ENCODE measurements around the gene PANK4.
A peak's percentile ranks its signal among the peaks of the same experiment; 100 is the strongest.
"Not testable (repeated sequence)": the region's sequence is repeated elsewhere in the genome, so short reads cannot be mapped to it uniquely, and the experiment has no call there.

PANK4 gene

GRCh38 chr1:2525920-2526823 lies at the start of gene PANK4:
Gene PANK4, minus strand, starts transcription at chr1:2526596. Its CDS starts 9 bp downstream, at chr1:2526587.
- peak; percentile 87 for DNase-seq

GRCh38 chr1:2574350-2574749 lies 48.0 kb upstream of the PANK4 start:
- DNase-seq = no peak

GRCh38 chr1:2573250-2573920 lies 47.0 kb upstream of the PANK4 start:
- DNase-seq = no peak

GRCh38 chr1:2571348-2571747 lies 45.0 kb upstream of the PANK4 start:
- no peak for DNase-seq

GRCh38 chr1:2570332-2570731 lies 43.9 kb upstream of the PANK4 start:
- no peak for DNase-seq

GRCh38 chr1:2569703-2570102 lies 43.3 kb upstream of the PANK4 start:
- not testable (repeated sequence) for DNase-seq

GRCh38 chr1:2569060-2569459 lies 42.7 kb upstream of the PANK4 start:
- no peak for DNase-seq

GRCh38 chr1:2568187-2568816 lies 41.9 kb upstream of the PANK4 start:
- not testable (repeated sequence) for DNase-seq

GRCh38 chr1:2567083-2567679 lies 40.8 kb upstream of the PANK4 start:
- DNase-seq = no peak

- DNase-seq = no peak
Observed at GRCh38 chr1:2566101-2567045, 40.0 kb upstream of the PANK4 start.

GRCh38 chr1:2564815-2565374 lies 38.5 kb upstream of the PANK4 start:
- no peak for DNase-seq

- DNase-seq = no peak
Observed at GRCh38 chr1:2564006-2564814, 37.8 kb upstream of the PANK4 start.

- DNase-seq = no peak
Observed at GRCh38 chr1:2563205-2563604, 36.8 kb upstream of the PANK4 start.

- DNase-seq = no peak
Observed at GRCh38 chr1:2561898-2562895, 35.8 kb upstream of the PANK4 start.

GRCh38 chr1:2561446-2561845 lies 35.0 kb upstream of the PANK4 start:
- DNase-seq = no peak

GRCh38 chr1:2560299-2561073 lies 34.1 kb upstream of the PANK4 start:
- no peak for DNase-seq

GRCh38 chr1:2559509-2560298 lies 33.3 kb upstream of the PANK4 start:
- no peak for DNase-seq

GRCh38 chr1:2558861-2559260 lies 32.5 kb upstream of the PANK4 start:
- DNase-seq = no peak

All from stimulated activated CD4-positive, alpha-beta T cell treated with anti-CD3 and anti-CD28 coated beads, Interleukin-12 subunit alpha, Interleukin-12 subunit beta, amount 100 ng/mL, for 4 hours (primary cell).